ENCODE measurements around the gene SBNO2.
A peak's percentile ranks its signal among the peaks of the same experiment; 100 is the strongest.

Gene SBNO2

GRCh38 chr19:1219786-1220476, 45.9 kb upstream of the SBNO2 start:
- no peaks in the 10 kb centered on the region for H3F3A ChIP-seq (ENCODE audit: insufficient read depth, low read length)
- H3K4me3 ChIP-seq (ENCODE audit: low read depth, low read length, poor library complexity, severe bottlenecking), result no peak overlapping the region
- H3K9me3 ChIP-seq (ENCODE audit: low read length), result no peaks in the 10 kb centered on the region
- no peak overlapping the region for H3K9ac ChIP-seq (ENCODE audit: low read length)
- H3K27me3 ChIP-seq (ENCODE audit: insufficient read depth, low read length), result no peaks in the 10 kb centered on the region
- H2AFZ ChIP-seq (ENCODE audit: low read length), result no peak overlapping the region
- TF ChIP-seq CTCF (IDR thresholded peaks at IDR 0.05; ENCODE audit: low read length) (no peak), EZH2 (IDR thresholded peaks at IDR 0.05; ENCODE audit: borderline replicate concordance, low read length) (no peak)
- H3K36me3 ChIP-seq (ENCODE audit: insufficient read depth, low read length), result peaks cover 26% of the 10 kb centered on the region; the same call in 1 of the 2 replicates
- H3K4me2 ChIP-seq (ENCODE audit: low read length), result no peak overlapping the region
- H4K20me1 ChIP-seq (ENCODE audit: insufficient read depth, low read length), result no peaks in the 10 kb centered on the region
- no peak overlapping the region for H3K27ac ChIP-seq (ENCODE audit: low read depth, low read length, poor library complexity, severe bottlenecking)
- no peaks in the 10 kb centered on the region for H3K9me2 ChIP-seq (ENCODE audit: low read depth, low read length)
- peaks cover 28% of the 10 kb centered on the region for H3K4me1 ChIP-seq (ENCODE audit: insufficient read depth, low read length, severe bottlenecking)
- H3K79me2 ChIP-seq (ENCODE audit: insufficient read depth, low read length), result no peaks in the 10 kb centered on the region; the same call in 1 of the 2 replicates

DNA sequence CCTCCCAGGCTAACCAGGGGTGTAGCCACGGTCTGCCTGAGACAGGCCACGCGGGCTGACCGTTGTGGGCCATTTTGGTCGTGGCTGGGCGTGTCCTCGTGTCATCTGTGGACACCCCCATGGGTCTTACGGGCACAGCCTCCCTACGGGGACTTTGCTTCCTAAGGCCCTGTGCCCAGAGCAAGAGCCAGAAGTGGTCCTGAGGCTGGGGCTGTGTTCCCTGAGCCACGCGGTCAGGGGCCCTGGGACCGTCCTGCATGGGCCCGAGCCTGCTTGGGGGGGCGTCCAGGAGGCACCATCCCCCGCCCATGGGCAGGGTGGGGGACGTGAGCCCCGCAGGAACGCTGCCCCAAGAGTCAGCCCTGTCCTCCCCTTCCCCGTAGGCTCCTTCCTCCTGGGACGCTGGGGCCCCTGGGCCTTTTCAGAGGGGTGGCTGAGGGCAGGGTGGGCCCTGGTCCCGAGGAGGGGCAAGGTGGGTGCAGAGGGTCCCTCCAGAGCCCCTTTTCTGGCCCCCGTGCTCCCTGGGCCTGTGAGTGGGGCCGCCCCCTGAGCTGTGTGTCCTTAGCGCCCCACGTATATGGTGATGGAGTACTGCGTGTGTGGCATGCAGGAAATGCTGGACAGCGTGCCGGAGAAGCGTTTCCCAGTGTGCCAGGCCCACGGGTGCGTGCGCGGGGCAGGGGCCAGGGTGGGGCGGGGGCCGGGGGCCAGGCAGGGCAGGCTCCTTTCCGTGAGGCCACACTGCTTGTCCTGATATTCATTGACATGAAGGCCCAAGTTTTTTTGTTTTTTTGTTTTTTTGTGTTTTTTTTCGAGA, 44.9 kb upstream of the SBNO2 start:
- TF ChIP-seq CTCF (IDR thresholded peaks at IDR 0.05; ENCODE audit: low read length) (no peak), EZH2 (IDR thresholded peaks at IDR 0.05; ENCODE audit: borderline replicate concordance, low read length) (no peak)
- H3K9me2 ChIP-seq (ENCODE audit: low read depth, low read length), result no peaks in the 10 kb centered on the region
- no peak overlapping the region for H3K9ac ChIP-seq (ENCODE audit: low read length)
- peaks cover 34% of the 10 kb centered on the region for H3K4me1 ChIP-seq (ENCODE audit: insufficient read depth, low read length, severe bottlenecking)
- no peak overlapping the region for H2AFZ ChIP-seq (ENCODE audit: low read length)
- no peaks in the 10 kb centered on the region for H3K9me3 ChIP-seq (ENCODE audit: low read length)
- H3K79me2 ChIP-seq (ENCODE audit: insufficient read depth, low read length), result no peaks in the 10 kb centered on the region; the same call in 1 of the 2 replicates
- no peak overlapping the region for H3K27ac ChIP-seq (ENCODE audit: low read depth, low read length, poor library complexity, severe bottlenecking)
- H3K4me2 ChIP-seq (ENCODE audit: low read length), result no peak overlapping the region
- no peaks in the 10 kb centered on the region for H3K27me3 ChIP-seq (ENCODE audit: insufficient read depth, low read length)
- H3K36me3 ChIP-seq (ENCODE audit: insufficient read depth, low read length), result peaks cover 19% of the 10 kb centered on the region; the same call in 1 of the 2 replicates
- H4K20me1 ChIP-seq (ENCODE audit: insufficient read depth, low read length), result no peaks in the 10 kb centered on the region
- no peaks in the 10 kb centered on the region for H3F3A ChIP-seq (ENCODE audit: insufficient read depth, low read length)
- no peak overlapping the region for H3K4me3 ChIP-seq (ENCODE audit: low read depth, low read length, poor library complexity, severe bottlenecking)

- no peaks in the 10 kb centered on the region for H4K20me1 ChIP-seq (ENCODE audit: insufficient read depth, low read length)
Observed at GRCh38 chr19:1217366-1217765, 43.3 kb upstream of the SBNO2 start.

More at GRCh38 chr19:1217366-1217765, 43.3 kb upstream of the SBNO2 start:
- Histone ChIP-seq H3K9ac (ENCODE audit: low read length) (no peak overlapping the region), H3K36me3 (ENCODE audit: insufficient read depth, low read length) (peaks cover 6% of the 10 kb centered on the region; the same call in 1 of the 2 replicates), H3K79me2 (ENCODE audit: insufficient read depth, low read length) (peaks cover 3% of the 10 kb centered on the region; the same call in 1 of the 2 replicates), H3K4me3 (ENCODE audit: low read depth, low read length, poor library complexity, severe bottlenecking) (no peak overlapping the region), H3K4me1 (ENCODE audit: insufficient read depth, low read length, severe bottlenecking) (peaks cover 45% of the 10 kb centered on the region), H3K9me2 (ENCODE audit: low read depth, low read length) (no peaks in the 10 kb centered on the region), H3K4me2 (ENCODE audit: low read length) (peak overlapping the region; percentile 14; the same call in 1 of the 2 replicates), H3K27ac (ENCODE audit: low read depth, low read length, poor library complexity, severe bottlenecking) (peak overlapping the region; percentile 49), H3K9me3 (ENCODE audit: low read length) (no peaks in the 10 kb centered on the region), H2AFZ (ENCODE audit: low read length) (no peak overlapping the region), H3K27me3 (ENCODE audit: insufficient read depth, low read length) (no peaks in the 10 kb centered on the region), H3F3A (ENCODE audit: insufficient read depth, low read length) (no peaks in the 10 kb centered on the region)
- TF ChIP-seq EZH2 (IDR thresholded peaks at IDR 0.05; ENCODE audit: borderline replicate concordance, low read length), result no peak
- no peak for TF ChIP-seq CTCF (IDR thresholded peaks at IDR 0.05; ENCODE audit: low read length)
